ENCODE data around the gene CIDEC. TPM values are rescaled to one million over a fixed set of nuclear protein-coding genes. Genes with fewer than 3 reads are reported as not detected.

Gene CIDEC
- total and polyA plus RNA-seq, 2 of the 8 experiments (the other 6 are each of a cell fraction or from before 2014, with no cell fraction given): not detected

GRCh38 chr3:9855594-9855993, 24.5 kb downstream of the CIDEC start:
- H2BK5ac ChIP-seq (ENCODE audit: low read depth, low read length): no peak overlapping the region
- no peak overlapping the region for H4K91ac ChIP-seq (replicated peaks; ENCODE audit: insufficient read length, low read length)
- DNase-seq (ENCODE audit: low read depth in 1 of 2, low spot score in 2 of 2): no peak
- H3K18ac ChIP-seq (ENCODE audit: extremely low read depth, low read length): no peak overlapping the region
- no peaks in the 10 kb centered on the region for H4K20me1 ChIP-seq (replicated peaks in 1 of 2; ENCODE audit: control insufficient read depth in 1 of 2, insufficient read depth in 2 of 2, low read length in 2 of 2)
- H2BK20ac ChIP-seq (ENCODE audit: low read length): no peak overlapping the region
- H3K4me1 ChIP-seq (replicated peaks in 1 of 4; ENCODE audit: control insufficient read depth in 3 of 4, insufficient read depth in 4 of 4, low read length in 3 of 4): peaks cover 0 to 2% (median 0%) of the 10 kb centered on the region in 4 experiments; a peak in 3 of 7 replicates
- H4K8ac ChIP-seq (ENCODE audit: extremely low read depth, insufficient read depth, low read length): no peak overlapping the region
- H2BK12ac ChIP-seq (ENCODE audit: low read depth, low read length): no peak overlapping the region
- ChIA-PET POLR2A (ENCODE audit: partially characterized antibody) (no interaction called here), CTCF (ENCODE audit: partially characterized antibody) (interaction anchor here (1.0 to 2.1 kb wide), 8 partner anchors 9 to 162 kb away, joined by 3 to 7 read pairs (median 4); no protein-coding TSS in a partner anchor)
- H3K23ac ChIP-seq (ENCODE audit: insufficient read length): no peak overlapping the region
- no peak overlapping the region for H3K4me2 ChIP-seq (ENCODE audit: insufficient read depth in 1 of 2, low read depth in 2 of 2, low read length in 2 of 2)
- no peak overlapping the region for H4K5ac ChIP-seq (ENCODE audit: insufficient read length, low read depth, low read length)
- no peak overlapping the region for H3K27ac ChIP-seq (ENCODE audit: low read depth, low read length)
- H3K4ac ChIP-seq (replicated peaks; ENCODE audit: insufficient read length, low read depth, low read length): no peak overlapping the region
- H2AFZ ChIP-seq (ENCODE audit: low read length): no peak overlapping the region
- no peak overlapping the region for H3K9ac ChIP-seq (replicated peaks in 1 of 4; ENCODE audit: extremely low read depth in 1 of 4, low read depth in 3 of 4, low read length in 3 of 4)
- no peaks in the 10 kb centered on the region; a peak in 1 of 7 replicates for H3K27me3 ChIP-seq (replicated peaks in 1 of 4; ENCODE audit: control insufficient read depth in 3 of 4, extremely low read depth in 1 of 4, insufficient read depth in 3 of 4, low read length in 3 of 4)
- WGBS, 2 experiments (ENCODE audit: extremely low coverage in 1 of 2, insufficient coverage in 1 of 2, insufficient read length in 1 of 2, insufficient replicate concordance in 2 of 2, low coverage in 1 of 2, low lambda C conversion rate in 2 of 2, missing lambda C conversion rate in 1 of 2): 81% methylated on average over 3 of the region's 3 CpGs; no CpG with 5 or more reads in 1 of the 2 experiments
- no peaks in the 10 kb centered on the region for H3K23me2 ChIP-seq (ENCODE audit: low read depth, low read length)
- no peaks in the 10 kb centered on the region for H3K9me3 ChIP-seq (ENCODE audit: insufficient read depth in 2 of 2, low read depth in 1 of 2, low read length in 1 of 2)
- H2BK120ac ChIP-seq (replicated peaks; ENCODE audit: low read depth, low read length): no peak overlapping the region
- no peak overlapping the region for H2AK5ac ChIP-seq (ENCODE audit: low read depth, low read length)
- H3K79me1 ChIP-seq (ENCODE audit: low read depth, low read length): no peaks in the 10 kb centered on the region
- H3K36me3 ChIP-seq (ENCODE audit: control insufficient read depth in 2 of 4, insufficient read depth in 4 of 4, low read length in 3 of 4): no peaks in the 10 kb centered on the region
- no peak for FAIRE-seq
- no peak overlapping the region for H3K14ac ChIP-seq (ENCODE audit: insufficient read length)
- TF ChIP-seq CHD2 (IDR thresholded peaks at IDR 0.05; ENCODE audit: low read length) (no peak), SP2 (IDR thresholded peaks at IDR 0.05; ENCODE audit: low read length) (no peak), BCL11A (IDR thresholded peaks at IDR 0.05; ENCODE audit: low read depth in 2 of 2, low read length in 2 of 2) (no peak)
- TF ChIP-seq, protein P1, sequence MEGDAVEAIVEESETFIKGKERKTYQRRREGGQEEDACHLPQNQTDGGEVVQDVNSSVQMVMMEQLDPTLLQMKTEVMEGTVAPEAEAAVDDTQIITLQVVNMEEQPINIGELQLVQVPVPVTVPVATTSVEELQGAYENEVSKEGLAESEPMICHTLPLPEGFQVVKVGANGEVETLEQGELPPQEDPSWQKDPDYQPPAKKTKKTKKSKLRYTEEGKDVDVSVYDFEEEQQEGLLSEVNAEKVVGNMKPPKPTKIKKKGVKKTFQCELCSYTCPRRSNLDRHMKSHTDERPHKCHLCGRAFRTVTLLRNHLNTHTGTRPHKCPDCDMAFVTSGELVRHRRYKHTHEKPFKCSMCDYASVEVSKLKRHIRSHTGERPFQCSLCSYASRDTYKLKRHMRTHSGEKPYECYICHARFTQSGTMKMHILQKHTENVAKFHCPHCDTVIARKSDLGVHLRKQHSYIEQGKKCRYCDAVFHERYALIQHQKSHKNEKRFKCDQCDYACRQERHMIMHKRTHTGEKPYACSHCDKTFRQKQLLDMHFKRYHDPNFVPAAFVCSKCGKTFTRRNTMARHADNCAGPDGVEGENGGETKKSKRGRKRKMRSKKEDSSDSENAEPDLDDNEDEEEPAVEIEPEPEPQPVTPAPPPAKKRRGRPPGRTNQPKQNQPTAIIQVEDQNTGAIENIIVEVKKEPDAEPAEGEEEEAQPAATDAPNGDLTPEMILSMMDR (IDR thresholded peaks at IDR 0.05; ENCODE audit: control extremely low read depth in 1 of 3, insufficient read depth in 1 of 3, low read depth in 1 of 3, low read length in 3 of 3): no peak
- H3K4me3 ChIP-seq (ENCODE audit: extremely low read depth in 1 of 4, insufficient read depth in 2 of 4, low read depth in 3 of 4, low read length in 4 of 4): no peak overlapping the region
- no peaks in the 10 kb centered on the region for H3K79me2 ChIP-seq (ENCODE audit: control insufficient read depth in 1 of 2, insufficient read depth in 2 of 2, low read length in 2 of 2)
- no peak overlapping the region for H3K56ac ChIP-seq (replicated peaks; ENCODE audit: insufficient read length, low read depth, low read length)
- H2BK15ac ChIP-seq (ENCODE audit: low read length): no peak overlapping the region

Data from H1 (cell line).